WERI-Rb-1 (cell line): ENCODE data around the gene SPIN2A.
"Not testable (repeated sequence)": the region's sequence is repeated elsewhere in the genome, so short reads cannot be mapped to it uniquely, and the experiment has no call there.

ENCODE experiments used
- DNase-seq: peaks from one replicate; pipeline ENCODE4 v3.0.0-alpha.2; 2020
- H3K27ac ChIP-seq: fragments of 250-450 bp; sonication (Bioruptor Pico); 2 replicates; pipeline ENCODE4 v1.5.1; 2020; ENCODE audit warnings: mild to moderate bottlenecking, moderate library complexity
- H3K27me3 ChIP-seq: fragments of 250-450 bp; sonication (Bioruptor Pico); 2 replicates; pipeline ENCODE4 v1.5.1; 2021; ENCODE audit warnings: mild to moderate bottlenecking, low read depth, moderate library complexity; ENCODE audit not compliant: insufficient read depth, severe bottlenecking
- H3K36me3 ChIP-seq: fragments of 250-450 bp; sonication (Bioruptor Pico); 2 replicates; pipeline ENCODE4 v1.5.1; 2020; ENCODE audit warnings: mild to moderate bottlenecking, moderate library complexity
- H3K4me3 ChIP-seq: 2 replicates; pipeline ENCODE4 v1.5.1; 2011; ENCODE audit warnings: low read depth, mild to moderate bottlenecking, control low read depth, low read length
- H3K9me3 ChIP-seq: fragments of 250-450 bp; sonication (Bioruptor Pico); 2 replicates; pipeline ENCODE4 v1.5.1; 2021; ENCODE audit warnings: mild to moderate bottlenecking, moderate library complexity; ENCODE audit not compliant: severe bottlenecking
- TF ChIP-seq, protein P1 (sequence below): IDR thresholded peaks from 2 replicates; pipeline ENCODE4 v1.5.1; 2011; ENCODE audit warnings: low read depth, mild to moderate bottlenecking, control low read depth, inconsistent platforms, low read length

SPIN2A gene

DNA sequence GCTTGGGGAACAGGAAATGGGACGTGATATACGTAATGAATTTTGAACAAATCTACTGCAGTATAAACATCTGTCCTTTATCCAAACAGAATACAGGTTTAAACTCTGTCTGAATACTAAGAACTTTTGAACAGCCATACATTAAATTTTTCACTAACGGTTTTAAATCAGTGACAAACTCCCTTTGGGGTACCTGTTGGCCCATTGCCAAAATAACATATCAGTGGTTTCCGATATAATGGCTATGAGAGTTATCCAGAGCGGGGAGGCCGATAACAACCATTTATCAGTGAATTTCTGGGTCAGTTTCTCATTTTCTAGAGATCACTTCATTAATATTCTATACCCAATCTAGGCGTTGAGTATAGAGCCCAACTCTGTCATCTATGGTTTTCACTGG is 5.2 kb downstream of the SPIN2A start:
- Histone ChIP-seq H3K9me3 (no peaks in the 10 kb centered on the region), H3K4me3 (no peak overlapping the region), H3K27me3 (no peaks in the 10 kb centered on the region), H3K36me3 (no peaks in the 10 kb centered on the region), H3K27ac (no peak overlapping the region)
- no peak for DNase-seq
- TF ChIP-seq, protein P1, sequence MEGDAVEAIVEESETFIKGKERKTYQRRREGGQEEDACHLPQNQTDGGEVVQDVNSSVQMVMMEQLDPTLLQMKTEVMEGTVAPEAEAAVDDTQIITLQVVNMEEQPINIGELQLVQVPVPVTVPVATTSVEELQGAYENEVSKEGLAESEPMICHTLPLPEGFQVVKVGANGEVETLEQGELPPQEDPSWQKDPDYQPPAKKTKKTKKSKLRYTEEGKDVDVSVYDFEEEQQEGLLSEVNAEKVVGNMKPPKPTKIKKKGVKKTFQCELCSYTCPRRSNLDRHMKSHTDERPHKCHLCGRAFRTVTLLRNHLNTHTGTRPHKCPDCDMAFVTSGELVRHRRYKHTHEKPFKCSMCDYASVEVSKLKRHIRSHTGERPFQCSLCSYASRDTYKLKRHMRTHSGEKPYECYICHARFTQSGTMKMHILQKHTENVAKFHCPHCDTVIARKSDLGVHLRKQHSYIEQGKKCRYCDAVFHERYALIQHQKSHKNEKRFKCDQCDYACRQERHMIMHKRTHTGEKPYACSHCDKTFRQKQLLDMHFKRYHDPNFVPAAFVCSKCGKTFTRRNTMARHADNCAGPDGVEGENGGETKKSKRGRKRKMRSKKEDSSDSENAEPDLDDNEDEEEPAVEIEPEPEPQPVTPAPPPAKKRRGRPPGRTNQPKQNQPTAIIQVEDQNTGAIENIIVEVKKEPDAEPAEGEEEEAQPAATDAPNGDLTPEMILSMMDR = no peak

GRCh38 chrX:57121816-57122215 is 15.4 kb downstream of the SPIN2A start:
- H3K27me3 ChIP-seq = no peaks in the 10 kb centered on the region
- peak overlapping the region; percentile 43 for H3K4me3 ChIP-seq
- TF ChIP-seq, protein P1 = no peak
- no peak for DNase-seq
- no peaks in the 10 kb centered on the region for H3K9me3 ChIP-seq
- no peak overlapping the region for H3K27ac ChIP-seq
- no peaks in the 10 kb centered on the region for H3K36me3 ChIP-seq

GRCh38 chrX:57121162-57121755 is 15.9 kb downstream of the SPIN2A start, which contains the start of gene SPIN2B:
Gene SPIN2B, minus strand, starts transcription at chrX:57121548.
- no peaks in the 10 kb centered on the region for H3K27me3 ChIP-seq
- no peaks in the 10 kb centered on the region for H3K36me3 ChIP-seq
- TF ChIP-seq, protein P1 = no peak
- peak; percentile 87 for DNase-seq
- peak within 1 kb of the TSS; percentile 76 for H3K27ac ChIP-seq
- no peaks in the 10 kb centered on the region for H3K9me3 ChIP-seq
- peak within 1 kb of the TSS; percentile 43 for H3K4me3 ChIP-seq

GRCh38 chrX:57120619-57121161 is 16.5 kb downstream of the SPIN2A start:
- H3K9me3 ChIP-seq, DNase-seq, H3K27me3 ChIP-seq, H3K36me3 ChIP-seq: not testable (repeated sequence)
- H3K27ac ChIP-seq = peak overlapping the region; percentile 76; the same call in 1 of the 2 replicates
- peak overlapping the region; percentile 43 for H3K4me3 ChIP-seq

GRCh38 chrX:57119416-57119815 is 17.8 kb downstream of the SPIN2A start:
- DNase-seq = no peak
- H3K36me3 ChIP-seq = no peaks in the 10 kb centered on the region
- TF ChIP-seq, protein P1 = no peak
- no peak overlapping the region for H3K4me3 ChIP-seq
- H3K27me3 ChIP-seq = no peaks in the 10 kb centered on the region
- H3K9me3 ChIP-seq = no peaks in the 10 kb centered on the region
- no peak overlapping the region for H3K27ac ChIP-seq

DNA sequence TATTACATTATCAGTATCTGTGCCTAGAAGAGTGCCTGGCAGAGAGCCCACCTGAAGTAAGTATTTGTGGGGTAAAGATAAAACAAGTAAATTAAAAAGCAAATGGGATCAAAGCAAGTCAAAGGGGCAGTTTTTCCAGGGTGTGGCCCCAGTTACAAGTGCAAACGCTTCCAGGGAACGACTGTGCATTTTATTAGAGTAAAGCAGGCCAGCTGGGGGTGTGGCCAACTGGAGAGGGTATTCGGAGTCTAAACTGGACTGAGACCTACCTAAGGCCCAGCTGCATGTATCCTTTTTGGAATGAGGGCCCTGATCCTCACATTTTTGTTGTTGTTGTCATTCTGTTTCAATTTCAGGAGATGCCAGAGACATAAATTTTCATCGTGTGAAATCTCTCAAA is 19.6 kb downstream of the SPIN2A start:
- not testable (repeated sequence) for DNase-seq, H3K27me3 ChIP-seq, H3K36me3 ChIP-seq, H3K9me3 ChIP-seq, H3K4me3 ChIP-seq, H3K27ac ChIP-seq

- TF ChIP-seq, protein P1 = no peak
- H3K4me3 ChIP-seq = no peak overlapping the region
- H3K27ac ChIP-seq = no peak overlapping the region
- H3K36me3 ChIP-seq = no peaks in the 10 kb centered on the region
- H3K27me3 ChIP-seq = no peaks in the 10 kb centered on the region
- DNase-seq = no peak
- H3K9me3 ChIP-seq = no peaks in the 10 kb centered on the region
Observed at GRCh38 chrX:57104921-57105398, 32.2 kb downstream of the SPIN2A start.
